H9 (cell line): ENCODE data around the gene OR52B6. TPM values are rescaled to one million over a fixed set of nuclear protein-coding genes. Genes with fewer than 3 reads are reported as not detected.

Experiments used
- DNase-seq: peaks from one replicate; pipeline ENCODE4 v3.0.0-alpha.2; 2017
- H2AFZ ChIP-seq: one replicate; pipeline ENCODE4 v1.6.1; 2013; ENCODE audit warnings: mild to moderate bottlenecking, low read length, control low read depth, moderate library complexity
- H2AK5ac ChIP-seq: 2 replicates; pipeline ENCODE4 v1.6.1; 2013; ENCODE audit warnings: low read length, control low read depth, mixed read lengths; ENCODE audit not compliant: insufficient read length
- H2BK120ac ChIP-seq: one replicate; pipeline ENCODE4 v1.6.1; 2013; ENCODE audit warnings: low read depth, mild to moderate bottlenecking, low read length, control low read depth, inconsistent platforms; ENCODE audit not compliant: poor library complexity, severe bottlenecking
- H2BK12ac ChIP-seq: 2 replicates; pipeline ENCODE4 v1.6.1; 2013; ENCODE audit warnings: low read length, control low read depth, mixed read lengths, low read depth; ENCODE audit not compliant: insufficient read length
- H2BK15ac ChIP-seq: 2 replicates; pipeline ENCODE4 v1.6.1; 2013; ENCODE audit warnings: low read depth, low read length, control low read depth
- H2BK20ac ChIP-seq: one replicate; pipeline ENCODE4 v1.6.1; 2013; ENCODE audit warnings: low read depth, mild to moderate bottlenecking, low read length, control low read depth, inconsistent platforms; ENCODE audit not compliant: poor library complexity, severe bottlenecking
- H2BK5ac ChIP-seq: 2 replicates; pipeline ENCODE4 v1.6.1; 2013; ENCODE audit warnings: low read length, control low read depth, mixed read lengths; ENCODE audit not compliant: insufficient read length
- H3K14ac ChIP-seq: 2 replicates; pipeline ENCODE4 v1.6.1; 2013; ENCODE audit warnings: low read length, control low read depth; ENCODE audit not compliant: insufficient read depth
- H3K18ac ChIP-seq: 2 replicates; pipeline ENCODE4 v1.6.1; 2013; ENCODE audit warnings: low read depth, mild to moderate bottlenecking, mixed read lengths, low read length, control low read depth; ENCODE audit not compliant: insufficient read length
- H3K23ac ChIP-seq: 2 replicates; pipeline ENCODE4 v1.6.1; 2013; ENCODE audit warnings: low read length, control low read depth, mixed read lengths, low read depth; ENCODE audit not compliant: insufficient read length
- H3K23me2 ChIP-seq: 2 replicates; pipeline ENCODE4 v1.6.1; 2013; ENCODE audit warnings: low read depth, mild to moderate bottlenecking, mixed read lengths, low read length, control low read depth; ENCODE audit not compliant: insufficient read length, poor library complexity, severe bottlenecking
- H3K27ac ChIP-seq: 2 replicates; pipeline ENCODE4 v1.5.1; 2013; ENCODE audit warnings: low read length, control low read depth, mixed read lengths, low read depth; ENCODE audit not compliant: insufficient read length
- H3K27me3 ChIP-seq: 2 replicates; pipeline ENCODE4 v1.6.1; 2013; ENCODE audit warnings: low read length, control low read depth, inconsistent platforms; ENCODE audit not compliant: insufficient read depth
- H3K4ac ChIP-seq: 2 replicates; pipeline ENCODE4 v1.6.1; 2013; ENCODE audit warnings: low read depth, mild to moderate bottlenecking, control low read depth, inconsistent platforms, low read length, moderate library complexity
- H3K4me1 ChIP-seq: 2 replicates; pipeline ENCODE4 v1.6.1; 2013; ENCODE audit warnings: low read length, control low read depth, inconsistent platforms; ENCODE audit not compliant: insufficient read depth
- H3K4me2 ChIP-seq: 2 replicates; pipeline ENCODE4 v1.6.1; 2013; ENCODE audit warnings: low read length, control low read depth, mixed read lengths; ENCODE audit not compliant: insufficient read length, insufficient read depth
- H3K56ac ChIP-seq: 2 replicates; pipeline ENCODE4 v1.6.1; 2013; ENCODE audit warnings: low read depth, mild to moderate bottlenecking, mixed read lengths, low read length, control low read depth; ENCODE audit not compliant: insufficient read length
- H3K79me1 ChIP-seq: 2 replicates; pipeline ENCODE4 v1.6.1; 2013; ENCODE audit warnings: low read depth, mild to moderate bottlenecking, moderate library complexity, low read length, control low read depth, inconsistent platforms; ENCODE audit not compliant: insufficient read depth, poor library complexity, severe bottlenecking
- H3K79me2 ChIP-seq: 2 replicates; pipeline ENCODE4 v1.6.1; 2013; ENCODE audit warnings: low read length, control low read depth, inconsistent platforms; ENCODE audit not compliant: insufficient read depth
- H3K9ac ChIP-seq: 2 replicates; pipeline ENCODE4 v1.6.1; 2013; ENCODE audit warnings: low read length, control low read depth, mixed read lengths; ENCODE audit not compliant: insufficient read length; ENCODE audit errors: extremely low read depth
- H3K9me3 ChIP-seq: one replicate; pipeline ENCODE4 v1.6.1; 2013; ENCODE audit warnings: low read depth, low read length, inconsistent platforms; ENCODE audit not compliant: control insufficient read depth
- H3T11ph ChIP-seq: one replicate; pipeline ENCODE4 v1.6.1; 2013; ENCODE audit warnings: mild to moderate bottlenecking, low read length, control low read depth, inconsistent platforms
- H4K20me1 ChIP-seq: one replicate; pipeline ENCODE4 v1.6.1; 2013; ENCODE audit not compliant: control insufficient read depth, insufficient read length, insufficient read depth
- H4K5ac ChIP-seq: 2 replicates; pipeline ENCODE4 v1.6.1; 2013; ENCODE audit warnings: low read depth, mild to moderate bottlenecking, mixed read lengths, low read length, control low read depth; ENCODE audit not compliant: insufficient read length
- H4K8ac ChIP-seq: replicated peaks from 2 replicates; pipeline ENCODE4 v1.6.1; 2013; ENCODE audit warnings: low read length, control low read depth, mixed read lengths, low read depth; ENCODE audit not compliant: insufficient read length
- H4K91ac ChIP-seq: 2 replicates; pipeline ENCODE4 v1.6.1; 2013; ENCODE audit warnings: low read depth, mild to moderate bottlenecking, moderate library complexity, mixed read lengths, low read length, control low read depth; ENCODE audit not compliant: insufficient read length
- H3K27ac Mint-ChIP-seq, 3 experiments: 2 replicates in 2 of 3; 3 replicates in 1 of 3; pipeline ENCODE4 v1.8.0; 2020 to 2021; ENCODE audit warnings: mixed read lengths in 3 of 3, mild to moderate bottlenecking in 1 of 3, moderate library complexity in 1 of 3
- H3K27me3 Mint-ChIP-seq: 2 replicates; pipeline ENCODE4 v1.8.0; 2021; ENCODE audit warnings: low read depth, mild to moderate bottlenecking, moderate library complexity, mixed read lengths
- H3K36me3 Mint-ChIP-seq, 3 experiments: 2 replicates in 2 of 3; 3 replicates in 1 of 3; pipeline ENCODE4 v1.8.0; 2020 to 2021; ENCODE audit warnings: low read depth in 3 of 3, mixed read lengths in 3 of 3; ENCODE audit not compliant: insufficient read depth in 1 of 3
- H3K4me1 Mint-ChIP-seq, 2 experiments: 2 replicates each; pipeline ENCODE4 v1.8.0; 2020; ENCODE audit warnings: mixed read lengths in 2 of 2
- H3K4me3 Mint-ChIP-seq, 2 experiments: 2 replicates in 1 of 2; 3 replicates in 1 of 2; pipeline ENCODE4 v1.8.0; 2020 to 2021; ENCODE audit warnings: mild to moderate bottlenecking in 2 of 2, mixed read lengths in 2 of 2, moderate library complexity in 1 of 2
- H3K9me3 Mint-ChIP-seq, 2 experiments: 2 replicates in 1 of 2; 3 replicates in 1 of 2; pipeline ENCODE4 v1.8.0; 2020; ENCODE audit warnings: mild to moderate bottlenecking in 2 of 2, mixed read lengths in 2 of 2, moderate library complexity in 1 of 2
- WGBS: extraction: QIAGEN DNeasy Blood & Tissue Kit; methylation state at CpG from one replicate; pipeline ENCODE4 v1.1.7; 2013; ENCODE audit warnings: missing lambda C conversion rate, low lambda C conversion rate, mixed read lengths; ENCODE audit not compliant: insufficient read length; ENCODE audit errors: extremely low coverage; 5-methylcytosine and 5-hydroxymethylcytosine counted together
- total RNA-seq: library from RNA; stranded (reverse); gene quantifications from 2 replicates; pipeline ENCODE4 v1.2.1, GENCODE V29; 2021
- TF ChIP-seq, protein P1 (sequence below): fragments of 200-600 bp; sonication (generic); conservative IDR thresholded peaks from 3 replicates; pipeline ENCODE4 v1.8.0; 2021; ENCODE audit warnings: antibody characterized with exemption, mild to moderate bottlenecking

Gene OR52B6
- total RNA-seq, 1 experiment from 2014 or later = not detected

DNA sequence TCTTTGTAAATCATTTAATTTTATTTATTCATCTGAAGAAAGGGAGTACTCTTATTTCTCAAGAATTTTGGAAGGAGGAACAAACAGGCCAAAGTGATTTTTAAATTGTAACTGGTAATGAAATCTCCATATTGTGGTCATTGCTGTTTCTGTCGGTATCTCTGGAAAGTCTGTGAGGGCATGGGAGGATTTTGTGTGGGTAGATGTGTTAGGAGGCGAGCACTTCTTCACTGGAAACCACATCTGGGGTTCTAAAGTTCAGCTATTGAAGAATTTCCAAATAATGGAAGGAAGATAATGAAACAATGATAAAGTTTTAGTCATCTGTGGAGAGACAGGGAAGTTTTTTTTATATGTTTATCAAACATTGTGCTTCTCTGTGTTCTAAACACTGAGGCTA is 50.7 kb downstream of the OR52B6 start:
- no peak overlapping the region for H2AFZ ChIP-seq
- TF ChIP-seq, protein P1, sequence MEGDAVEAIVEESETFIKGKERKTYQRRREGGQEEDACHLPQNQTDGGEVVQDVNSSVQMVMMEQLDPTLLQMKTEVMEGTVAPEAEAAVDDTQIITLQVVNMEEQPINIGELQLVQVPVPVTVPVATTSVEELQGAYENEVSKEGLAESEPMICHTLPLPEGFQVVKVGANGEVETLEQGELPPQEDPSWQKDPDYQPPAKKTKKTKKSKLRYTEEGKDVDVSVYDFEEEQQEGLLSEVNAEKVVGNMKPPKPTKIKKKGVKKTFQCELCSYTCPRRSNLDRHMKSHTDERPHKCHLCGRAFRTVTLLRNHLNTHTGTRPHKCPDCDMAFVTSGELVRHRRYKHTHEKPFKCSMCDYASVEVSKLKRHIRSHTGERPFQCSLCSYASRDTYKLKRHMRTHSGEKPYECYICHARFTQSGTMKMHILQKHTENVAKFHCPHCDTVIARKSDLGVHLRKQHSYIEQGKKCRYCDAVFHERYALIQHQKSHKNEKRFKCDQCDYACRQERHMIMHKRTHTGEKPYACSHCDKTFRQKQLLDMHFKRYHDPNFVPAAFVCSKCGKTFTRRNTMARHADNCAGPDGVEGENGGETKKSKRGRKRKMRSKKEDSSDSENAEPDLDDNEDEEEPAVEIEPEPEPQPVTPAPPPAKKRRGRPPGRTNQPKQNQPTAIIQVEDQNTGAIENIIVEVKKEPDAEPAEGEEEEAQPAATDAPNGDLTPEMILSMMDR = no peak
- H3K23me2 ChIP-seq = no peaks in the 10 kb centered on the region
- Mint-ChIP-seq H3K27ac (no peak overlapping the region), H3K4me1 (no peaks in the 10 kb centered on the region), H3K4me3 (no peak overlapping the region), H3K27me3 (0 out of 2 replicates have a peak, but pooled peaks cover 2% of the 10 kb centered on the region), H3K36me3 (peaks cover 0 to 5% (median 2%) of the 10 kb centered on the region in 3 experiments; a peak in 1 of 7 replicates), H3K9me3 (no peaks in the 10 kb centered on the region; a peak in 1 of 5 replicates)
- H2BK12ac ChIP-seq = no peak overlapping the region
- no peaks in the 10 kb centered on the region for H3K4me1 ChIP-seq
- no peak overlapping the region for H3K56ac ChIP-seq
- no peak overlapping the region for H3K4ac ChIP-seq
- no peak overlapping the region for H2AK5ac ChIP-seq
- no peak overlapping the region for H4K5ac ChIP-seq
- no peak overlapping the region for H2BK15ac ChIP-seq
- no peak overlapping the region for H4K8ac ChIP-seq
- no peak overlapping the region for H2BK120ac ChIP-seq
- H3T11ph ChIP-seq = no peak overlapping the region
- no peak overlapping the region for H2BK5ac ChIP-seq
- H3K23ac ChIP-seq = no peak overlapping the region
- no peaks in the 10 kb centered on the region for H4K20me1 ChIP-seq
- no peaks in the 10 kb centered on the region; the same call in 1 of the 2 replicates for H3K27me3 ChIP-seq
- no peak overlapping the region for H4K91ac ChIP-seq
- no CpG with 5 or more reads among the region's 2 CpGs for WGBS
- no peak overlapping the region for H2BK20ac ChIP-seq
- H3K14ac ChIP-seq = no peak overlapping the region
- H3K79me1 ChIP-seq = no peaks in the 10 kb centered on the region
- H3K9ac ChIP-seq = no peak overlapping the region
- H3K27ac ChIP-seq = no peak overlapping the region
- no peak overlapping the region for H3K18ac ChIP-seq
- H3K79me2 ChIP-seq = no peaks in the 10 kb centered on the region
- no peaks in the 10 kb centered on the region for H3K9me3 ChIP-seq
- DNase-seq = no peak
- H3K4me2 ChIP-seq = no peak overlapping the region

Other genes with a start within 250 kb of the OR52B6 start
- gene OR51B5, start 237.4 kb upstream of the OR52B6 start, total RNA-seq = not detected in 2 replicates
- not detected in 2 replicates for gene OR51B6, start 229.4 kb upstream of the OR52B6 start, total RNA-seq
- gene OR51M1, start 197.1 kb upstream of the OR52B6 start, total RNA-seq = not detected in 2 replicates
- not detected in 2 replicates for gene OR51Q1, start 158.8 kb upstream of the OR52B6 start, total RNA-seq
- gene OR51I1, start 139.4 kb upstream of the OR52B6 start, total RNA-seq = not detected in 2 replicates
- gene OR51I2, start 131.6 kb upstream of the OR52B6 start, total RNA-seq = not detected in 2 replicates
- not detected in 2 replicates for gene OR52D1, start 92.2 kb upstream of the OR52B6 start, total RNA-seq
- gene UBQLN3, start 70.9 kb upstream of the OR52B6 start, total RNA-seq = not detected in 2 replicates
- not detected in 2 replicates for gene UBQLNL, start 64.2 kb upstream of the OR52B6 start, total RNA-seq
- not detected in 2 replicates for gene OR52H1, start 32.3 kb upstream of the OR52B6 start, total RNA-seq
- 14.1 and 17.9 TPM in 2 replicates for gene TRIM6, start 15.8 kb downstream of the OR52B6 start, total RNA-seq
- 0.35 and 0.59 TPM in 2 replicates for gene TRIM34, start 44.1 kb downstream of the OR52B6 start, total RNA-seq
- 21.3 and 21.5 TPM in 2 replicates for gene TRIM5, start 104.2 kb downstream of the OR52B6 start, total RNA-seq
- 78.6 and 79.9 TPM in 2 replicates for gene TRIM22, start 108.9 kb downstream of the OR52B6 start, total RNA-seq
- not detected in 2 replicates for gene OR56B1, start 155.6 kb downstream of the OR52B6 start, total RNA-seq
- not detected in 2 replicates for gene OR52N4, start 173.4 kb downstream of the OR52B6 start, total RNA-seq
- gene OR52N5, start 202.5 kb downstream of the OR52B6 start, total RNA-seq = not detected in 2 replicates
- gene OR52N1, start 210.4 kb downstream of the OR52B6 start, total RNA-seq = not detected in 2 replicates
- gene OR52N2, start 228.0 kb downstream of the OR52B6 start, total RNA-seq = not detected in 2 replicates